ENCODE measurements around the gene OPRL1. TPM values are rescaled to one million over a fixed set of nuclear protein-coding genes. Genes with fewer than 3 reads are reported as not detected.

The OPRL1 gene
- total and polyA plus RNA-seq, 2 donors (not counting 1 experiment from before 2014, with no cell fraction given): 0.49 to 4.1 TPM

DNA sequence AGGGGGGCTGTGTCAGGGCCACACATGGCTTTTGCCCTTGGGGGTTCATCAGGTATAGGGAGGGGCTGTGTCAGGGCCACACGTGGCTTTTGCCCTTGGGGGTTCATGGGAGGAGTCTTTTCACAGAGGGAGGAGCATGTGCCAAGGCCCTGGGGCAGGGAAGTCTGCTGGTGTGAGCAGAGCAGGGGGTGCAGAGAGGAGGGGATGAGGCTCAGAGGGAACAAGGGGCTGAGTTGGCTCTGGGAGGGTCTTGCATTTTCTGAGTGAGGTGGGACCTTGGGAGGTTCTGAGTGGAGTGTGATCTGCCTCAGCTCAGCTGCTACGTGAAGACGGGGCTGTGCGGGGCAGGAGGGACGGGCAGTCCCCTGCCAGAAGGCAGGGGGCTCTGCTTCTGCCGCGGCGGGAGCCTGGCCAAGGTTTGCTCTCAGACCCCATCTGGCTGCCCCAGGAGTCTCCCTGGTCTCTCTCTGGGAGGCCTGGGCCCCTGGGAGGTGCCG is 24.4 kb upstream of the OPRL1 start:
- Histone ChIP-seq H3K36me3 (ENCODE audit: control insufficient read depth, insufficient read depth, low read length) (no peaks in the 10 kb centered on the region), H3K4me3 (replicated peaks in 1 of 4; ENCODE audit: control extremely low read depth in 1 of 4, insufficient read depth in 1 of 4, low read depth in 3 of 4, low read length in 4 of 4) (no peak overlapping the region), H3K4me1 (ENCODE audit: control insufficient read depth, extremely low read depth, insufficient read depth, low read length) (no peaks in the 10 kb centered on the region), H3K27ac (ENCODE audit: insufficient read depth, low read length) (no peak overlapping the region), H3K27me3 (ENCODE audit: control insufficient read depth, insufficient read depth, low read length) (no peaks in the 10 kb centered on the region), H3K79me2 (ENCODE audit: control insufficient read depth, insufficient read depth, low read length) (no peaks in the 10 kb centered on the region), H3K9ac (ENCODE audit: insufficient read depth, low read length) (no peak overlapping the region), H3K9me3 (ENCODE audit: control insufficient read depth, insufficient read depth, low read depth, low read length) (no peaks in the 10 kb centered on the region), H3K4me2 (ENCODE audit: extremely low read depth, insufficient read depth, low read length) (no peak overlapping the region), H4K20me1 (ENCODE audit: control insufficient read depth, extremely low read depth, insufficient read depth, low read length) (no peaks in the 10 kb centered on the region), H2AFZ (ENCODE audit: low read length) (no peak overlapping the region)
- TF ChIP-seq EZH2 (IDR thresholded peaks at IDR 0.05; ENCODE audit: low read length, missing control alignments): no peak
- TF ChIP-seq CTCF (conservative IDR thresholded peaks at IDR 0.05 in 1 of 2, IDR thresholded peaks at IDR 0.05 in 1 of 2; ENCODE audit: low read depth in 1 of 2, low read length in 2 of 2): no peak
- DNase-seq (ENCODE audit: low read depth in 2 of 2): no peak

- no peak overlapping the region for H3K4me2 ChIP-seq (ENCODE audit: extremely low read depth, insufficient read depth, low read length)
- TF ChIP-seq EZH2 (IDR thresholded peaks at IDR 0.05; ENCODE audit: low read length, missing control alignments) (no peak), CTCF (conservative IDR thresholded peaks at IDR 0.05 in 1 of 2, IDR thresholded peaks at IDR 0.05 in 1 of 2; ENCODE audit: low read depth in 1 of 2, low read length in 2 of 2) (no peak)
- H3K27ac ChIP-seq (ENCODE audit: insufficient read depth, low read length): no peak overlapping the region
- H3K4me3 ChIP-seq (replicated peaks in 1 of 4; ENCODE audit: control extremely low read depth in 1 of 4, insufficient read depth in 1 of 4, low read depth in 3 of 4, low read length in 4 of 4): no peak overlapping the region
- no peak overlapping the region for H2AFZ ChIP-seq (ENCODE audit: low read length)
- H3K36me3 ChIP-seq (ENCODE audit: control insufficient read depth, insufficient read depth, low read length): no peaks in the 10 kb centered on the region
- DNase-seq (ENCODE audit: low read depth in 2 of 2): no peak
- H3K4me1 ChIP-seq (ENCODE audit: control insufficient read depth, extremely low read depth, insufficient read depth, low read length): no peaks in the 10 kb centered on the region
- H3K9ac ChIP-seq (ENCODE audit: insufficient read depth, low read length): no peak overlapping the region
- H3K27me3 ChIP-seq (ENCODE audit: control insufficient read depth, insufficient read depth, low read length): no peaks in the 10 kb centered on the region
- no peaks in the 10 kb centered on the region for H3K9me3 ChIP-seq (ENCODE audit: control insufficient read depth, insufficient read depth, low read depth, low read length)
- no peaks in the 10 kb centered on the region for H4K20me1 ChIP-seq (ENCODE audit: control insufficient read depth, extremely low read depth, insufficient read depth, low read length)
- H3K79me2 ChIP-seq (ENCODE audit: control insufficient read depth, insufficient read depth, low read length): no peaks in the 10 kb centered on the region
Measured at GRCh38 chr20:64055893-64056638, 23.8 kb upstream of the OPRL1 start.

GRCh38 chr20:64056639-64056888 is 23.3 kb upstream of the OPRL1 start:
- no peak overlapping the region for H3K9ac ChIP-seq (ENCODE audit: insufficient read depth, low read length)
- no peak overlapping the region for H3K4me3 ChIP-seq (replicated peaks in 1 of 4; ENCODE audit: control extremely low read depth in 1 of 4, insufficient read depth in 1 of 4, low read depth in 3 of 4, low read length in 4 of 4)
- DNase-seq (ENCODE audit: low read depth in 2 of 2): no peak
- H3K4me1 ChIP-seq (ENCODE audit: control insufficient read depth, extremely low read depth, insufficient read depth, low read length): no peaks in the 10 kb centered on the region
- no peaks in the 10 kb centered on the region for H4K20me1 ChIP-seq (ENCODE audit: control insufficient read depth, extremely low read depth, insufficient read depth, low read length)
- H2AFZ ChIP-seq (ENCODE audit: low read length): no peak overlapping the region
- no peak for TF ChIP-seq EZH2 (IDR thresholded peaks at IDR 0.05; ENCODE audit: low read length, missing control alignments)
- TF ChIP-seq CTCF (conservative IDR thresholded peaks at IDR 0.05 in 1 of 2, IDR thresholded peaks at IDR 0.05 in 1 of 2; ENCODE audit: low read depth in 1 of 2, low read length in 2 of 2): no peak
- no peak overlapping the region for H3K4me2 ChIP-seq (ENCODE audit: extremely low read depth, insufficient read depth, low read length)
- no peaks in the 10 kb centered on the region for H3K27me3 ChIP-seq (ENCODE audit: control insufficient read depth, insufficient read depth, low read length)
- H3K79me2 ChIP-seq (ENCODE audit: control insufficient read depth, insufficient read depth, low read length): no peaks in the 10 kb centered on the region
- H3K9me3 ChIP-seq (ENCODE audit: control insufficient read depth, insufficient read depth, low read depth, low read length): no peaks in the 10 kb centered on the region
- H3K27ac ChIP-seq (ENCODE audit: insufficient read depth, low read length): no peak overlapping the region
- H3K36me3 ChIP-seq (ENCODE audit: control insufficient read depth, insufficient read depth, low read length): no peaks in the 10 kb centered on the region
